ENCODE data around the gene DEFB123. TPM values are rescaled to one million over a fixed set of nuclear protein-coding genes. Genes with fewer than 3 reads are reported as not detected.

DEFB123 gene, protein sequence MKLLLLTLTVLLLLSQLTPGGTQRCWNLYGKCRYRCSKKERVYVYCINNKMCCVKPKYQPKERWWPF
- total RNA-seq: not detected in 2 replicates

DNA sequence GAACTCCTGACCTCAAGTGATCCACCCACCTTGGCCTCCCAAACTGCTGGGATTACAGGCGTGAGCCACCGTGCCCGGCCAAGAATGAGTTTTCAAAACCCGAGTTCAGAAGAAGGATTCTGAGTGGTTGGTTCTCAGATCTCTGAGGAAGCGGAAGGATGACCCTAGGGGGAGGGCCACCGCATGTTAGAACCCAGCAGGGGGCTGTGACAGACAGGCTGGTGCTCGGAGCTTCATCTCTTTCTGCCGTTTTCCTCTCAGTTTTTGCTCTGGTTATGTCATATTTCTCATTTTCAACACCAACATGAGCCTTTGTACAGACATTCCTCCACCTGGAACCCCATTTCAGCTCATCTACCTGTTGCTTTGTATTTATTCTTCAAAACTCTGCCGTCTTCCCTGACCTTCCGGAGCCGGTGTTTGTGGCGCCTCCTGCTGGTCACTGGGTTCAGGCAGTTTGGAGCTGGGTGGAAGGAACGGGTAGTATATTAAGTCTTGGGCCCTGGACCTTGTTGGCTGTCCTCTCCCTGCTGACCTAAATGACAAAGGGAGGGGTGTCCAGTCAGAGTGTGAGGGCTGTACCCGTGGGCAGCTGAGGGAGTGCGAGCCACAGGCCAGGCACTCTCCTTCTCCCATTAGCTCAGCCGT lies at the start of gene DEFB123:
TSS of gene DEFB123 (plus strand) at position 621 of the 648 bp plus-strand sequence. CDS start 67 bp downstream, outside the sequence.

DNA sequence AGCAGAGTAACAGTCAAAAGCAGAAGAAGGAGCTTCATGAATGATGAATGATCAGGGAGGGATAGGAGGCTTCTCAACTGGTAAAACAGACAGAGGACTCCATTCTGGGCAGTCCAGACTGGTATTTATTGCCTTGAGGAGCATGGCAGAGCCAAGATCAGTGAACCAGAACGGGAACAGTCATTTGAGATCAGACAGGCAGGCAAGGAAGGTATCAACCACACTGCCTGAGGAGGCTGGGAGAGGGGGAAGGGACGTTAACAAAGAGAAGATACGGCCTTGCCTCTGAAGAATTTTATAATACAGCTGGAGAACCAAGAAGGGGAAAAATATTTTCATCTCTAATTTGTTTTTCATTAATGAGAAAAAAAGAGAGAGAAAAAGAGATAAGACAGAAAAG lies 34.3 kb upstream of the DEFB123 start, which contains the start of gene DEFB121:
TSS of gene DEFB121 (minus strand) at position 101 of the 400 bp plus-strand sequence. CDS start at position 38, 63 bp downstream.

DNA sequence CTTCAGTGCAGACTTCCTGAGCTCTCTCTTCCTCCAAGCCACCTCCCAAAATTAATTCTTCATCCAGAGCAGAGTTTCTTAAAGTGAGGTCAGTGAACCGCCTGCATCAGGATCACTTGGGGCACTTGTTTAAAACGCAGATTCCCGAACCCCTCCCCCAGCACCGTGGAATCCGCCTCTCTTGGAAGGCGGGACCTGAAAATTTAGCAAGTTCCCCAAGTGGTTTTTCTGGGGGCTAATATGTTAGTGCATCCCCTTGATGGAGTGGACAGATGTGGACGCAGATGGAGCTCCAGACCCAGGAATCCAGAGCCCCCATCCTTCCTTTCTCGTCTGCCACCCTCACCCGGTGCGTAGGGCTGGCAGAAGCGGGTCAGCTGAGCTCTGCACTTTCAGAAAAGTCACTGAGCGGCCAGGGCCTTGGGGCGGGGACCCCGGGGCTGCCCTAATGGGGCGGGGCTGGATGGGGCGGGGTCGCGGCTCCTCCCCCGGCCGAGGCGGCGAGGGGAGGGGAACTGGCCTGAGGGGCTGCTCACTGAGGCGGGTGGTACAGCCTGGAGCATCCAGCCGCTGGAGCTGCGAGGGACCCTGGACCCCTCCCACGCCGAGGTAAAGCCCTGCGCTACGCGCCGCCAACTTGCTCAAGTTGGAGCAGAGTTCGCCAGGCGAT lies 34.5 kb downstream of the DEFB123 start, which contains the start of the genes DEFB124 and REM1:
TSS of gene DEFB124 (minus strand) at position 370 of the 670 bp plus-strand sequence. CDS start 2,114 bp downstream, outside the sequence.
TSS of gene REM1 (plus strand) at position 531 of the 670 bp plus-strand sequence. CDS start 1,158 bp downstream, outside the sequence.

Other genes starting within 250 kb of the DEFB123 start
- not detected in 2 replicates for gene DEFB115, start 183.0 kb upstream of the DEFB123 start, total RNA-seq
- not detected in 2 replicates for gene DEFB116, start 132.0 kb upstream of the DEFB123 start, total RNA-seq
- gene DEFB118, start 72.0 kb upstream of the DEFB123 start, total RNA-seq: not detected in 2 replicates
- gene DEFB119, start 50.0 kb upstream of the DEFB123 start, total RNA-seq: not detected in 2 replicates
- gene DEFB121, start 34.4 kb upstream of the DEFB123 start, total RNA-seq: not detected in 2 replicates
- gene DEFB124, start 34.5 kb downstream of the DEFB123 start, total RNA-seq: not detected in 2 replicates
- 0.09 and 0.18 TPM in 2 replicates for gene REM1, start 34.7 kb downstream of the DEFB123 start, total RNA-seq
- gene HM13, start 73.8 kb downstream of the DEFB123 start, total RNA-seq: 46.3 and 61.7 TPM in 2 replicates
- gene ID1, start 164.7 kb downstream of the DEFB123 start, total RNA-seq: 223 and 245 TPM in 2 replicates
- gene COX4I2, start 197.3 kb downstream of the DEFB123 start, total RNA-seq: not detected in 2 replicates

All from endothelial cell of coronary artery (primary cell).